Ascending aorta (tissue), 2 donors: ENCODE data around the gene MYO1D. TPM values are rescaled to one million over a fixed set of nuclear protein-coding genes. Genes with fewer than 3 reads are reported as not detected.
"Not testable (repeated sequence)": the region's sequence is repeated elsewhere in the genome, so short reads cannot be mapped to it uniquely, and the experiment has no call there.

Experiments
- DNase-seq, 2 donors: peaks; one replicate each; pipeline ENCODE4 v3.0.0-alpha.2; 2019; ENCODE audit warnings: low spot score in 2 of 2
- H3K27ac ChIP-seq, 2 donors: fragments of 200-600 bp; sonication (generic); one replicate each; pipeline ENCODE4 v1.5.1; 2016 to 2017; ENCODE audit warnings: mild to moderate bottlenecking in 1 of 2
- H3K27me3 ChIP-seq: fragments of 200-600 bp; sonication (generic); one replicate; pipeline ENCODE4 v1.5.1; 2017
- H3K36me3 ChIP-seq, 2 donors: fragments of 200-600 bp; sonication (generic); one replicate each; pipeline ENCODE4 v1.5.1; 2016
- H3K4me1 ChIP-seq, 2 donors: fragments of 200-600 bp; sonication (generic); one replicate each; pipeline ENCODE4 v1.5.1; 2016 to 2017; ENCODE audit warnings: mild to moderate bottlenecking in 1 of 2
- H3K4me3 ChIP-seq, 2 donors: fragments of 200-600 bp; sonication (generic); one replicate each; pipeline ENCODE4 v1.5.1; 2016 to 2017; ENCODE audit warnings: mild to moderate bottlenecking in 1 of 2
- H3K9me3 ChIP-seq, 2 donors: fragments of 200-600 bp; sonication (generic); one replicate each; pipeline ENCODE4 v1.5.1; 2016
- CTCF ChIP-seq, 3 experiments: fragments of 200-600 bp in 2 of 3; fragments of 450-650 bp in 1 of 3; sonication (generic) in 2 of 3; IDR thresholded peaks; one replicate each; pipeline ENCODE4 v1.5.1; 2016 to 2019; ENCODE audit warnings: antibody characterized with exemption in 3 of 3, mild to moderate bottlenecking in 1 of 3, moderate library complexity in 1 of 3
- intact Hi-C: fragments of 100-400 bp; cut with DNase I; formaldehyde crosslinking; loops from one replicate; pipeline ENCODE4 v1.15.1; 2023
- total RNA-seq: library from RNA; depleted of rRNA; stranded (reverse); fragments of >200 nt; gene quantifications from one replicate; pipeline ENCODE4 v1.1.0, GENCODE V29; 2016

Gene MYO1D
- total RNA-seq, 1 donor from 2014 or later, result 105 TPM

GRCh38 chr17:32529604-32530003 lies 347.3 kb downstream of the MYO1D start:
- Histone ChIP-seq H3K27me3 (no peaks in the 10 kb centered on the region), H3K4me3 (no peak overlapping the region), H3K4me1 (no peaks in the 10 kb centered on the region), H3K9me3 (no peaks in the 10 kb centered on the region), H3K36me3 (peaks cover 4 to 15% of the 10 kb centered on the region in 2 donors), H3K27ac (no peak overlapping the region)
- no peak for TF ChIP-seq CTCF (IDR thresholded peaks at IDR 0.05)
- intact Hi-C loops, result no loop called here
- no peak for DNase-seq

GRCh38 chr17:32528825-32529224 lies 348.1 kb downstream of the MYO1D start:
- intact Hi-C loops, result no loop called here
- no peaks in the 10 kb centered on the region for H3K27me3 ChIP-seq
- DNase-seq, result no peak
- no peak overlapping the region for H3K27ac ChIP-seq
- H3K36me3 ChIP-seq, result peaks cover 4 to 15% of the 10 kb centered on the region in 2 donors
- no peak overlapping the region for H3K4me3 ChIP-seq
- TF ChIP-seq CTCF (IDR thresholded peaks at IDR 0.05), result no peak
- H3K9me3 ChIP-seq, result no peaks in the 10 kb centered on the region
- H3K4me1 ChIP-seq, result no peaks in the 10 kb centered on the region

- Histone ChIP-seq H3K4me3 (no peak overlapping the region), H3K27ac (no peak overlapping the region), H3K9me3 (no peaks in the 10 kb centered on the region), H3K36me3 (peaks cover 4 to 15% of the 10 kb centered on the region in 2 donors), H3K4me1 (no peaks in the 10 kb centered on the region), H3K27me3 (no peaks in the 10 kb centered on the region)
- TF ChIP-seq CTCF (IDR thresholded peaks at IDR 0.05), result no peak
- intact Hi-C loops, result no loop called here
- no peak for DNase-seq
Observed at GRCh38 chr17:32527146-32527545, 349.8 kb downstream of the MYO1D start.

GRCh38 chr17:32525122-32525521 lies 351.8 kb downstream of the MYO1D start:
- Histone ChIP-seq H3K27me3 (no peaks in the 10 kb centered on the region), H3K27ac (no peak overlapping the region), H3K4me1 (peaks cover 0 to 3% of the 10 kb centered on the region in 2 donors), H3K4me3 (no peak overlapping the region), H3K9me3 (no peaks in the 10 kb centered on the region), H3K36me3 (peaks cover 4 to 15% of the 10 kb centered on the region in 2 donors)
- no peak for TF ChIP-seq CTCF (IDR thresholded peaks at IDR 0.05)
- no peak for DNase-seq
- intact Hi-C loops, result no loop called here

- H3K27ac ChIP-seq, H3K4me3 ChIP-seq, intact Hi-C loops, H3K27me3 ChIP-seq, H3K4me1 ChIP-seq, H3K9me3 ChIP-seq, DNase-seq: not testable (repeated sequence)
- peaks cover 4 to 13% of the 10 kb centered on the region in 2 donors for H3K36me3 ChIP-seq
Observed at GRCh38 chr17:32524553-32524880, 352.4 kb downstream of the MYO1D start.

GRCh38 chr17:32523827-32524552 lies 352.9 kb downstream of the MYO1D start:
- Histone ChIP-seq H3K4me1 (peaks cover 0 to 10% of the 10 kb centered on the region in 2 donors), H3K27ac (no peak overlapping the region), H3K9me3 (no peaks in the 10 kb centered on the region), H3K36me3 (peaks cover 4 to 9% of the 10 kb centered on the region in 2 donors), H3K4me3 (no peak overlapping the region), H3K27me3 (no peaks in the 10 kb centered on the region)
- no peak for DNase-seq
- TF ChIP-seq CTCF (IDR thresholded peaks at IDR 0.05), result no peak
- intact Hi-C loops, result no loop called here
